GM13976 (cell line): Measurements from ENCODE around the gene ZSWIM3.

ENCODE experiments used
- DNase-seq: peaks from one replicate; pipeline ENCODE4 v3.0.0; 2012; ENCODE audit warnings: low spot score
- CTCF ChIP-seq: IDR thresholded peaks from 2 replicates; pipeline ENCODE4 v1.5.1; 2012; ENCODE audit warnings: borderline replicate concordance, mild to moderate bottlenecking; ENCODE audit not compliant: insufficient read depth; ENCODE audit errors: extremely low read depth, missing control alignments, control extremely low read depth
- in situ Hi-C: fragments of 300-500 bp; cut with MboI; formaldehyde crosslinking; loops from one replicate; pipeline ENCODE4 v1.12.0; 2022; ENCODE audit warnings: low sequenced_read_pairs, mixed read lengths, inconsistent platforms; ENCODE audit not compliant: unreplicated experiment

Gene ZSWIM3

GRCh38 chr20:45921337-45922189 is 64.1 kb downstream of the ZSWIM3 start:
- in situ Hi-C loops, result no loop called here
- no peak for TF ChIP-seq CTCF
- DNase-seq, result no peak

GRCh38 chr20:45924391-45925261 is 67.2 kb downstream of the ZSWIM3 start:
- no peak for TF ChIP-seq CTCF
- DNase-seq, result no peak
- in situ Hi-C loops, result no loop called here

GRCh38 chr20:45925821-45926506 is 68.5 kb downstream of the ZSWIM3 start:
- in situ Hi-C loops, result no loop called here
- DNase-seq, result no peak
- TF ChIP-seq CTCF, result no peak

- DNase-seq, result no peak
- TF ChIP-seq CTCF, result no peak
- in situ Hi-C loops, result no loop called here
Observed at GRCh38 chr20:45926731-45927070, 69.3 kb downstream of the ZSWIM3 start.

GRCh38 chr20:45927071-45927878 is 69.9 kb downstream of the ZSWIM3 start:
- in situ Hi-C loops, result no loop called here
- no peak for DNase-seq
- TF ChIP-seq CTCF, result no peak
